ENCODE data around the gene PNMA3. TPM values are rescaled to one million over a fixed set of nuclear protein-coding genes. Genes with fewer than 3 reads are reported as not detected.
"Not testable (repeated sequence)": the region's sequence is repeated elsewhere in the genome, so short reads cannot be mapped to it uniquely, and the experiment has no call there.

PNMA3 gene
- 0.28 TPM for polyA plus RNA-seq (2013, experiment 1 of 2; ENCODE audit: insufficient read length)
- polyA plus RNA-seq (2013, experiment 2 of 2; ENCODE audit: insufficient read length): 0.44 TPM

GRCh38 chrX:153055871-153056749, at the start of gene PNMA3:
TSS of gene PNMA3 (plus strand) at chrX:153056470. CDS start at chrX:153057056, 586 bp downstream.
- no peak for DNase-seq

GRCh38 chrX:153017174-153017573, 39.1 kb upstream of the PNMA3 start:
- DNase-seq: not testable (repeated sequence)

GRCh38 chrX:153019166-153019565, 37.1 kb upstream of the PNMA3 start:
- no peak for DNase-seq

- not testable (repeated sequence) for DNase-seq
Measured at GRCh38 chrX:153026501-153026900, 29.8 kb upstream of the PNMA3 start.

GRCh38 chrX:153028487-153028886, 27.8 kb upstream of the PNMA3 start:
- DNase-seq: not testable (repeated sequence)

- DNase-seq: no peak
Measured at GRCh38 chrX:153029162-153029561, 27.1 kb upstream of the PNMA3 start.

- DNase-seq: no peak
Measured at GRCh38 chrX:153029875-153030274, 26.4 kb upstream of the PNMA3 start.

GRCh38 chrX:153030801-153031200, 25.5 kb upstream of the PNMA3 start:
- DNase-seq: no peak

GRCh38 chrX:153032397-153033118, 23.7 kb upstream of the PNMA3 start:
- DNase-seq: peak; percentile 67

GRCh38 chrX:153049093-153049492, 7.2 kb upstream of the PNMA3 start:
- DNase-seq: no peak

- DNase-seq: no peak
Measured at GRCh38 chrX:153052534-153052933, 3.7 kb upstream of the PNMA3 start.

- DNase-seq: no peak
Measured at GRCh38 chrX:153057281-153057680, 1.0 kb downstream of the PNMA3 start.

GRCh38 chrX:153059191-153060094, 3.2 kb downstream of the PNMA3 start:
- DNase-seq: no peak

GRCh38 chrX:153060095-153060445, 3.8 kb downstream of the PNMA3 start:
- DNase-seq: no peak

GRCh38 chrX:153061732-153062131, 5.5 kb downstream of the PNMA3 start:
- DNase-seq: peak; percentile 53

GRCh38 chrX:153063315-153063714, 7.0 kb downstream of the PNMA3 start:
- DNase-seq: peak; percentile 56

GRCh38 chrX:153064061-153064460, 7.8 kb downstream of the PNMA3 start:
- no peak for DNase-seq

- DNase-seq: no peak
Measured at GRCh38 chrX:153065389-153065788, 9.1 kb downstream of the PNMA3 start.

- DNase-seq: not testable (repeated sequence)
Measured at GRCh38 chrX:153066402-153066801, 10.1 kb downstream of the PNMA3 start.

GRCh38 chrX:153071909-153072583, 15.8 kb downstream of the PNMA3 start, which contains the start of gene PNMA6A:
TSS of gene PNMA6A (plus strand) at chrX:153072454. CDS start at chrX:153073063, 609 bp downstream.
- not testable (repeated sequence) for DNase-seq

GRCh38 chrX:153073331-153073730, 17.1 kb downstream of the PNMA3 start:
- not testable (repeated sequence) for DNase-seq

All from fibroblast of skin of scalp (primary cell).